ENCODE data around the gene RMDN3.
A peak's percentile ranks its signal among the peaks of the same experiment; 100 is the strongest.

RMDN3 gene

DNA sequence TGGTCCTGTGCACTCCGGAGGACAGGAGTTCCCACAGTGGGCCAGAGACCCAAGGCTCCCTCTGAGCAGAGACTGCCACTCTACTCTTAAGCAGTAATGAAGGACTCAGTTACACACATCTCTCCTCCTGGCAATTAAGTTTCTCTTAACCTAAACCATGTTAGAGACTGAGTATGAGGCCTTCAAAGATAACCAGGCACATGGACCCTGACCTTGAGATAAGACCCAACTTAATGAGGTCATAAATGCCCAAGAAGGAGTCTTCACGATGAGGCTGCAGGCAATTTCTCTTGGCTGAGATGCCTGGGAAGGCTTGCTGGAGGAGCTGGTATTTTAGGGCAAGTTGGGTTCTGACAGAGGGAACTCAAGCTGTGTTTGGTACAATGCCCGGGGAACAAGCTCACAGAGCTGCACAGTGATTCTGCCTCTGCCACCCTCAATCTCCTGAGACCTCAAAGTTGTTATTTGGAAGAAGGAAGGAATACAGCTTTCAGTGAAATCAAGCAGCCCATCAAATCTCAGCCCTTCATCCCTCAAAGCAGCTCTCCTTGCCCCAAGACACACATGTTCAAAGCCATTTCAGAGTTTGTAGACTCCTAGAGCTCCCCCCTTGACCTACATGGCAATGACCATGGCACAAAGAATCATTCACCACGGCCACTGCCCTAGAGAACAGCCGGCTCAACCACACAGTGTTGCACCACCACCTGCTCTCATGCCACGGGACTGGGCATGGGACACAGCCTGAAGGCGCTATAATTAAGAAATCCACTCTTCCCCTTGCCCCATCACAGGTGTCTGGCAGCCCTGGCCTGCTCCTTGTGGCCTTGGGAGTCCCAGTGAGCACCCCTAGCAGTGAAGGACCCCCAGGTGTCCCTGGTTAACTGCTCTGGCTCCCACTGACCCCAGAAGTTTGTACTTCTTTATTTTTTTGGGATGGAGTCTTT is 7.1 kb downstream of the RMDN3 start:
- DNase-seq (ENCODE audit: low spot score), result no peak

DNA sequence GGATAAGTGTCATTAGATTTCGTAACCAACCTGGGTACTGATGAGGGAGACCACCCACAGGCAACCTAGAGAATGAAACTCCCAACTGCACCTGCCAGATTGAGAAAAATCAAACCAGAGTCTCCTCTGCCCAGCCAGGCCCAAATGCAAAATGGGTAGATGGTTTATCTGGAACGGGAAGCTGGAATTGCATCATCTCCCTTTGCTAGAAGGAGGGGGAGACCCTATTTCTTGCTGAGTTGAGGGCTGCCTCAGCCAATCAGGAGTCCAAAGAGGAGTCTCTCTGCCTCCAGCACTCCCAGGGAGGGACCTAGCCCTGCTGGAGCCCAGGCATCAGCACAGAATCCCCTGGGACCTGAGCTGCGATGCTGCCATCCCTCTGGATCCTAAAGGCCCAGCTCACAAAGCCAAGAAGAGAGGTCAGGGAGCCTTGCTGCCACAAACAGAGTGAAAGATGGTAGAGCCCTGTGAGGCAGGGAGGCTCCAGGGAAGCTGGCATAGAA is 8.1 kb downstream of the RMDN3 start:
- DNase-seq (ENCODE audit: low spot score), result no peak

DNA sequence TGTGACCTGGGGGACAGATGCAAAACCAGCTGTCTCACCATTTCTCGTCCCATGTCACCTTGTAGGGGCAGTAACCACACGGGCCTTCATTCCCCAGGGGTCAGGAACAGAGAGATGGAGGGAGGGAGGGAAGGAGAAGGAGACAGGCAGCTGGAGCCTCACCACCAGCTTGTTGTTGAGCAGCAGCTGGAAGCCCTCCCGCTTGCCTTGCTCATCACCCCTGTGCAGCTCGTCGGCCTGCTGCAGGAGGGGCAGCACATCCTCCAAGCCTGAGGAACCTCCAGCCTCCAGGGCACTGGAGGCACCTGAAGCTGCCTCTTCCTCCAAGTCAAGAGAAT is 10.3 kb downstream of the RMDN3 start:
- DNase-seq (ENCODE audit: low spot score), result no peak

DNA sequence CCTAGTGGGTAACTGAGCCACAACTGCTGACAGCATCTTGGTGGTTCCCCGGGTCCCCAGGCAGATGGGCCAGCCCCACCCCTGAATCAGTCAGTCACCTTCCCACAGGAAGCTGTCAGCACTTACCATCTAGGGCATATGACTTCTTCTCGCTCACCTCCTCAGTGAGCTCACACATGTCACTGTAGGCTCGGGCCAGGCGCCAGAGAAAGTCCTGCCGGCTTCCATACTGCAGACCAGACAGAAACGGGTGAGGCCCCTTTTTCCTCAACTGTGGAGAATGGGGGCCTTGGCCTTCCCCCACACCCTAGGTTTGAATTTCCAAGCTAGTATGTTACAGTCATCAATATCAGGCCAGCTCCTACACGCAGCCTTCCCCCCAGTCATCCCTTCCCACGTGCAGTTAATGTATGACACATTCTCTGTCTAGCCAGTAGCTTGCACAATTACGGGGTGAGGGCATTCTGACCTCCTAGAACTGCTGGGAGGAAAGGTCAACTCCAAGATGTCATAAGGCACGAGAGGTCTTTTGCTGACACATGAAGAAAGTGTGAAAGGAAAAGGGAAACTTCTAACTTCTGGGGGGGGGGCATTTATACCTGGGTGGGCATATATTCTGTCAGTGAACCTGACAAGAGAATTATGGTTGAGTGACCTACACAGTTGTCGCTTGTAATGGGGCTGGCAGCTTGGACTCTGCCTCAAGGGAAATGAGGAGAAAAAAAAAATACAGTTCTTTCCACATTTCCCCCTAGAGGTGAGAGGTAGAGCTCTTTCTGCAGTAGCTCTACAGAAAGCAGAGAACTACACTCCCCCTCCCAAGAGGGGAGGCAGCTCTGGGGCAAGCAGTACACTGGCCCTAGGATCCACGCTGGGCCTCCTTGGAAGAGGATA is 10.9 kb downstream of the RMDN3 start:
- DNase-seq (ENCODE audit: low spot score), result no peak

DNA sequence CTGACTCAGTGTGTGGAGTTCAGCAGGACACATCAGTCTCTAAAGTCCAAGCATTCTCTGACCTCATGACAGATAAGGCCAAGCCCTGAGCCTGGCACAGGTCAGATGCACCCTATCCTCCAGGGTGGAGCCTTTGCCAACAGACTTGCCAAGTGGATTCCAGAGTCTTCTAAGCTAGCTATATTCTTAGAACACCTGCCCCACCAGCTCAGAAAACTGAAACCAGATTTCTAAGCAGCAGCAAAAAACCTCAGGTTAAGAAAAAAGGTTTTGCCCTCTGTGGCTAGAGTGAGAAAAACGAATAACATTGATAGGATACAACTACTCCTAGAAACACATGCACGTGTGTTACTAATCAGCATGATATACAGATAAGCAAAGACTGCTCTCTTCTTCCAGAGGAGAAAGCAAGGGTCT is 11.6 kb downstream of the RMDN3 start:
- DNase-seq (ENCODE audit: low spot score), result no peak

GRCh38 chr15:40739854-40740253 is 15.2 kb downstream of the RMDN3 start:
- no peak for DNase-seq (ENCODE audit: low spot score)

- no peak for DNase-seq (ENCODE audit: low spot score)
Measured at GRCh38 chr15:40739047-40739446, 16.0 kb downstream of the RMDN3 start.

- no peak for DNase-seq (ENCODE audit: low spot score)
Measured at GRCh38 chr15:40737048-40737447, 18.0 kb downstream of the RMDN3 start.

GRCh38 chr15:40736575-40736974 is 18.5 kb downstream of the RMDN3 start:
- DNase-seq (ENCODE audit: low spot score), result no peak

GRCh38 chr15:40731034-40731433 is 24.0 kb downstream of the RMDN3 start:
- no peak for DNase-seq (ENCODE audit: low spot score)

DNA sequence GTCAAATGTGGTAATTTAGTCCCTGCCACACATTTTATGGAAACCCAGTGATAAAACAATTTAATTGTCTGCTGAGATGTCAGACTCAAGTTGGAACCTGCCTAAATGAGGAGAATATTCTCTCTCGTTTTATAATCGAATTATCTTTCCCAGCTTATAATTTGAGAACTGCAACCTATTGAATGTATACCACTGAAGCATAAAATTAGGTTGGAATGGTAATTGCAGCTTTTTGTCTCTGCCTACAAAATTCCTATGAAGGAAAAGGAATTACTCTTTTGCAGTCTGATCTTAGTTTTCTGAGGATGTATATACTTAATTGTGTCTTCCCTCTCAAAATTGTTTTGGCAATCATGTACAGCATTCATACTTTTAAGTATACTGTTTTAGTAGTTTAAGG is 31.1 kb downstream of the RMDN3 start:
- no peak for DNase-seq (ENCODE audit: low spot score)

GRCh38 chr15:40722934-40723333 is 32.1 kb downstream of the RMDN3 start:
- DNase-seq (ENCODE audit: low spot score), result no peak

- no peak for DNase-seq (ENCODE audit: low spot score)
Measured at GRCh38 chr15:40722354-40722753, 32.7 kb downstream of the RMDN3 start.

DNA sequence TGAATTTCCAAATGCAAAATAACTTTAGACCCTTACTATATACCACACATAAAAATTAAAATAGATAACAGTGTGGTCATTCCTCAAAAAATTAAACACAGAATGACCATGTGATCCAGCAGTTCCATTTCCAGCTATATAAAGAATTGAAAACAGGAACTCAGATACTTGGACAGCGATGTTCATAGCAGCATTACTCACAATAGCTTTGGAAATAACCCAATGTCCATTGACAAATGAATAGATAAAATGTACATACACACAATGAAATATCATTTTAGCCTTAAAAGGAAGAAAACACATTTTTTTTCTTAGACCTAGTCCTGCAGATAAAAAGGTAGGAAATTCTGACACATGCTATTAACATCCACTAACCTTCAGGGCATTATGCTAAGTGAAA is 33.4 kb downstream of the RMDN3 start:
- DNase-seq (ENCODE audit: low spot score), result no peak

GRCh38 chr15:40716165-40716564 is 38.9 kb downstream of the RMDN3 start:
- DNase-seq (ENCODE audit: low spot score), result no peak

GRCh38 chr15:40714144-40714543 is 40.9 kb downstream of the RMDN3 start:
- DNase-seq (ENCODE audit: low spot score), result no peak

DNA sequence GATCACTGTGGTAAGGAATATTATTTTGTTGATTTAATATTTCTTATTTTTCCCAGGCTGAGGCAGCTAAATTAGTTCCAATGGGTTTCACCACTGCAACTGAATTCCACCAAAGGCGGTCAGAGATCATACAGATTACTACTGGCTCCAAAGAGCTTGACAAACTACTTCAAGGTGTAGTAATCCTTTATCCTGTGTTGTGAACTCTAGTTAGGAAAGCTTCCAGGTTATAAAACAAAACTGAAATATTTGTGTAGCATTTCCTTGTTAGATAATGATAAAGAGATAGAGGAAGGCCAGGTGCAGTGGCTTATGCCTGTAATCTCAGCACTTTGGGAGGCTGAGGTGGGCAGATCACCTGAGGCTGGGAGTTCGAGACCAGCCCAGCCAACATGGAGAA is 48.9 kb downstream of the RMDN3 start:
- no peak for DNase-seq (ENCODE audit: low spot score)

GRCh38 chr15:40702077-40702476 is 53.0 kb downstream of the RMDN3 start:
- no peak for DNase-seq (ENCODE audit: low spot score)

GRCh38 chr15:40697916-40698315 is 57.1 kb downstream of the RMDN3 start:
- DNase-seq (ENCODE audit: low spot score), result no peak

DNA sequence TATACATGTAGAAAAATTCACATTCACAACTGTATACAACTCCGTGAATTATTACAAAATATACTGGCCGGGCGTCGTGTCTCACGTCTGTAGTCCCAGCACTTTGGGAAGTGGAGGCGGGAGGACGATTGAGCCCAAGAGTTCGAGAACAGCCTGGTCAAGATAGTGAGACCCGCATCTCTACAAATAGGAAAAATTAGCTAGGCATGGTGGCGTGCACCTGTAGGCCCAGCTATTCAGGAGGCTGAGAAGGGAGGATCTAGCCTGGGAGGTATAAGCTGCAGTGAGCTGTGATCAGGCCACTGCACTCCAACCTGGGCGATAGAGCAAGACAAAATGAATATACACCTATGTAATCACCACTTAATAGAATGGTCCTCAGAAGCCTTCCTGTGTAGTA is 58.8 kb downstream of the RMDN3 start:
- no peak for DNase-seq (ENCODE audit: low spot score)

DNA sequence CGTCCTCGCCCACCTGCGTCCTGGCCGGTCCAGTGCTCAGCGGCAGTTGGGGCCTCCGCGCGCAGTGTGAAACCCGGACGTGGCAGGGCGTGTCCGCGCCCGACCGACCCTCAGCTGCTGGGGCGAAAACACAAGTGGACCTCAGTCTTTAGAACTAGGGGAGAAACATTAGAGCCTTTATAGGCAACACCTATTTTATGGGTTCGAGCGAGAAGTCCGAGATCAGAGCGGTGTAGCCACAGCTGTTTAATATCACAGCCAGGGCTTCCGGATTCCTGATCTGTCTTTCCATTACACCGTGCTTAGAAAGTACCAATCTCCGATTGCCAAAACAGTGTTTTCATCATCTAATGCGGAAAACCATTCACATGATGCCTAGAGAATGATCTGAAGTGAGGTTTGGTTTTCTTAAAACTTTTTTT is 59.6 kb downstream of the RMDN3 start:
- no peak for DNase-seq (ENCODE audit: low spot score)

GRCh38 chr15:40694688-40695468 is 60.2 kb downstream of the RMDN3 start, which contains the start of gene RAD51:
RAD51 (plus strand) TSS chr15:40695174; CDS start chr15:40698759, 3,585 bp downstream.
- DNase-seq (ENCODE audit: low spot score), result peak; percentile 79

Data from HuH-7.5 (cell line).